Lower leg skin (tissue), 4 donors: ENCODE measurements around the gene DLG2. TPM values are rescaled to one million over a fixed set of nuclear protein-coding genes. Genes with fewer than 3 reads are reported as not detected.

Source experiments
- DNase-seq, 2 donors: peaks; one replicate each; pipeline ENCODE4 v3.0.0-alpha.2; 2019; ENCODE audit warnings: low spot score in 2 of 2
- H3K4me3 ChIP-seq: fragments of 200-600 bp; sonication (generic); 2 replicates; pipeline ENCODE4 v1.5.1; 2017; ENCODE audit warnings: mild to moderate bottlenecking, low read depth; ENCODE audit not compliant: poor library complexity, severe bottlenecking
- CTCF ChIP-seq, 3 donors: fragments of 450-650 bp; IDR thresholded peaks; one replicate each; pipeline ENCODE4 v1.5.1; 2016; ENCODE audit warnings: antibody characterized with exemption in 3 of 3, mild to moderate bottlenecking in 3 of 3, moderate library complexity in 2 of 3
- POLR2A ChIP-seq, 2 donors: fragments of 450-650 bp; IDR thresholded peaks; one replicate each; pipeline ENCODE4 v1.6.1; 2016 to 2017; ENCODE audit warnings: antibody characterized with exemption in 2 of 2, mild to moderate bottlenecking in 1 of 2, moderate library complexity in 1 of 2
- WGBS, 2 donors: methylation state at CpG; one replicate each; pipeline ENCODE4 v1.1.5; 2018; 5-methylcytosine and 5-hydroxymethylcytosine counted together
- intact Hi-C: fragments of 100-400 bp; cut with DNase I; formaldehyde crosslinking; loops from one replicate; pipeline ENCODE4 v1.15.0; 2023; ENCODE audit warnings: low total_unique reads
- total RNA-seq, 4 donors: library from RNA; depleted of rRNA; stranded (reverse); fragments of >200 nt; gene quantifications; one replicate each; pipeline ENCODE4 v1.1.0, GENCODE V29; 2016

Gene DLG2
- total RNA-seq, 4 donors from 2014 or later: 37.6 to 68.3 (median 46.0) TPM

GRCh38 chr11:84594602-84595001 is 1032.5 kb downstream of the DLG2 start:
- no peak overlapping the region for H3K4me3 ChIP-seq
- intact Hi-C loops: no loop called here
- TF ChIP-seq POLR2A (IDR thresholded peaks at IDR 0.05) (no peak), CTCF (IDR thresholded peaks at IDR 0.05) (no peak)
- DNase-seq: no peak

GRCh38 chr11:84590106-84590505 is 1037.0 kb downstream of the DLG2 start:
- no peak for TF ChIP-seq CTCF (IDR thresholded peaks at IDR 0.05)
- TF ChIP-seq POLR2A (IDR thresholded peaks at IDR 0.05): no peak
- H3K4me3 ChIP-seq: no peak overlapping the region
- DNase-seq: no peak
- 60 to 61% methylated on average over 2 of the region's 2 CpGs for WGBS, 2 donors
- intact Hi-C loops: no loop called here

- 61 to 65% methylated on average over 4 of the region's 4 CpGs for WGBS, 2 donors
- no peak overlapping the region for H3K4me3 ChIP-seq
Observed at GRCh38 chr11:84588131-84588829, 1038.9 kb downstream of the DLG2 start.

GRCh38 chr11:84583106-84583505 is 1044.0 kb downstream of the DLG2 start:
- TF ChIP-seq POLR2A (IDR thresholded peaks at IDR 0.05) (no peak), CTCF (IDR thresholded peaks at IDR 0.05) (no peak)
- no peak for DNase-seq
- H3K4me3 ChIP-seq: no peak overlapping the region
- intact Hi-C loops: no loop called here
- WGBS, 2 donors: 81 to 89% methylated on average over 1 of the region's 1 CpG

More at GRCh38 chr11:84588131-84588829, 1038.9 kb downstream of the DLG2 start:
- TF ChIP-seq POLR2A (IDR thresholded peaks at IDR 0.05) (no peak), CTCF (IDR thresholded peaks at IDR 0.05) (no peak)
- no peak for DNase-seq
- intact Hi-C loops: no loop called here

GRCh38 chr11:84581083-84581482 is 1046.1 kb downstream of the DLG2 start:
- no peak for DNase-seq
- intact Hi-C loops: no loop called here
- TF ChIP-seq POLR2A (IDR thresholded peaks at IDR 0.05) (no peak), CTCF (IDR thresholded peaks at IDR 0.05) (no peak)
- 57 to 66% methylated on average over 3 of the region's 3 CpGs for WGBS, 2 donors
- no peak overlapping the region for H3K4me3 ChIP-seq

GRCh38 chr11:84580428-84580827 is 1046.7 kb downstream of the DLG2 start:
- TF ChIP-seq POLR2A (IDR thresholded peaks at IDR 0.05) (no peak), CTCF (IDR thresholded peaks at IDR 0.05) (no peak)
- intact Hi-C loops: no loop called here
- 76% methylated on average over 6 of the region's 6 CpGs for WGBS, 2 donors
- no peak for DNase-seq
- no peak overlapping the region for H3K4me3 ChIP-seq
